HG03558 (cell line): ENCODE data around the gene REM2.
A peak's percentile ranks its signal among the peaks of the same experiment; 100 is the strongest.

Experiments used
- ATAC-seq: cut with Tn5 transposase; IDR thresholded peaks from one replicate; pipeline ENCODE4 v1.9.1; 2021; ENCODE audit warnings: moderate number of reproducible peaks; ENCODE audit not compliant: unreplicated experiment; ENCODE audit errors: extremely low read depth

Gene REM2

GRCh38 chr14:22923746-22924145 is 40.7 kb downstream of the REM2 start:
- ATAC-seq = no peak

GRCh38 chr14:22925513-22925912 is 42.5 kb downstream of the REM2 start:
- no peak for ATAC-seq

DNA sequence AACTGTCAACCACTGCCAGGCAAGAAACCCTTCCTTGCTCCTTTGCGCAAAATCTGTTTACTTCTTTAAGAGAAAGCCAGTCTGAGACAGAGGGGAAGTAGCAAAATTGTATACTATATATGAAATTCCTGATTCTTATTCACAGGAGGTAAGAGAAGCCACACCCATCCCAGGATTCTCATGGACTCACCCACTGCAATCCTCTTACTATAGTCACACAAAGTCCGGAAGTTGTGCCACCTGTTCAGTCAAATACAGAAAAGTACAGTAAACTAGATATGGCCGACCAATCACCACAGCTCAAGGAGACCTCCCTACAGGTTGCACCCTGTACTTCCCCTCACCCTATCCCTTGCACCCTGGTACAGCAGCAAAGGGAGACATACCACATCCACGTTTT is 43.3 kb downstream of the REM2 start:
- no peak for ATAC-seq

DNA sequence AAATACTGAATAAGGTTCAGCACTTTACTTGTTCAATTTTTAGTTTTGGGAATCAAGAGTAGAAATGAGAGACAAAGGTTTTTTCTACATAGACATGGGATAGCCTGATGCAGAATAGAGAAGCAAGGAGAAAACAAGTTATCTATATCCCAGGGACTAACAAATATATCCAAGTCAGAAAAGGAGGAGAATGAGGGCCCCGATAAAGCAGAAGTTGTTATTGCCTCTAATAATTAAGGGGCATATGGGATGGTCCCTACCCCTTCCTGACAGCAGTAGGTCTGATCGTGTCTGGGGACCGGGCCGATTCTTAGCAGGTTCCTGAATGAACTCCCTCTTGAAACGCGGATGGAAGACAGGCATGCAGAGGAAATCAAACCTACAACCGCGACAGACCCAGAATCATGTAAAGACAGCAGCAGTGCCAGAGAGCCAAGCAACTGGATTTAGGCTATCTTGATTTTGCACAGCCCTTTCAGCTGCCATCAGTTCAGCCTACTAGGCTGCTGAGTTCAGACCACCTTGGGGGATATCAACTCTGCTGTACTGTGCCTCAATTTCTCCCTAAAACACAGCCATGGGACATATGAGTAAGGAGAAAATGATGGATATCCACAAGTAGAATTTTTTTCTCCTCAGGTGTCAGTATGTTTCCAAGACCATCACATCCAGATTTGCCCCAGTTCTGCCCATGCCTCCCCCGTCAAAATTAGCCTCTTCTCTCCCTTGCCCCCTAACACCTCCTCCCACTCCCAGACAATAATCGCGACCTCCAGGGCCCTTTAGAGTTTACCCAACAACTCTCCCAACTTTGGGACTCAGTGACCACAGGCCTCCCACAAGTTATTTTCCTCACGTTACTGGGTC is 45.4 kb downstream of the REM2 start:
- ATAC-seq = no peak

- ATAC-seq = peak; percentile 79
These were observed 46.3 kb downstream of the REM2 start, which contains the start of gene PRMT5 for GRCh38 chr14:22929104-22929960. Gene PRMT5, minus strand, starts transcription at chr14:22929376. Its CDS starts 15 bp downstream, at chr14:22929361.

DNA sequence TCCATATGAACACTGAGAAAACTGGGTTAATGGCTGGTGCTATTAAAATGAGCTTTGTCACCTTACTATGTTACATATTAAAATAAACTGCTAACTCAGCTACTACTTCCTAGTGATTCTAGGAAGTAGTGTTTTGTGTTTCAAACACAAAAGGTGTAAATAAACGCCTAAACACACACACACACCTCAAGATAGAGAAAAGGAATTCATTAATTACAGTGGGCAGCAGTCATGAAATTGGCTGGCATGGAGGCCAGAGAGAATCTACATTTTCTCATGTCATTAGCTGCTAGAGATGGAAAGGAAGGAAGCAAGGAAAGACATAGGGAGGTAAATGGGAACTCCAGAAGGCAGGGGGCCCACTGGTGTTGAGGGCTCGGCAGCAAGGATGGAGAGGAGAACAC is 46.9 kb downstream of the REM2 start:
- no peak for ATAC-seq

GRCh38 chr14:22932146-22932545 is 49.1 kb downstream of the REM2 start:
- no peak for ATAC-seq

GRCh38 chr14:22935156-22935555 is 52.1 kb downstream of the REM2 start:
- no peak for ATAC-seq
